K562 (cell line): Measurements from ENCODE around the gene CDHR1. TPM values are rescaled to one million over a fixed set of nuclear protein-coding genes. Genes with fewer than 3 reads are reported as not detected.
A peak's percentile ranks its signal among the peaks of the same experiment; 100 is the strongest.

Source experiments
- ATAC-seq: fragments of 200-7000 bp; cut with Tn5 transposase; 3 replicates; pipeline ENCODE4 v1.9.1; 2020; ENCODE audit warnings: moderate library complexity
- BruUV-seq: library from RNA; stranded (reverse); fragments of 400-500 nt; replicated peaks from 2 replicates; lab custom pipeline; 2021; lab: Mats Ljungman, UMichigan
- CTCF ChIA-PET: fragments of 300-600 bp; formaldehyde crosslinking; extraction: SDS; loops from one replicate; lab custom pipeline; 2021; ENCODE audit warnings: low intra/inter-chr PET ratio; lab: Yijun Ruan, JAX
- POLR2A ChIA-PET: fragments of 300-600, 350-650 bp; sonication (Branson Sonifier 250); formaldehyde crosslinking; extraction: SDS; loops from one replicate; lab custom pipeline; 2021; ENCODE audit warnings: antibody characterized with exemption, inconsistent platforms; lab: Yijun Ruan, JAX
- DNase-seq, 4 experiments: peaks; one replicate each; pipeline versions ENCODE4 v3.0.0 to v3.0.0-alpha.2; 2011 to 2018; ENCODE audit warnings: low spot score in 3 of 4, mixed read lengths in 3 of 4; ENCODE audit errors: extremely low read depth in 1 of 4
- FAIRE-seq: peaks from 2 replicates; lab custom pipeline; 2011; peaks lifted over from hg19 to GRCh38; lab: Jason Lieb, UNC
- H2AFZ ChIP-seq: 2 replicates; pipeline ENCODE4 v1.6.0; 2011; ENCODE audit warnings: low read depth, low read length, control low read depth, inconsistent platforms
- H3K27ac ChIP-seq: fragments of 200-600 bp; 3 replicates; pipeline ENCODE4 v1.8.0; 2011; ENCODE audit warnings: low read depth, mild to moderate bottlenecking, control low read depth, inconsistent platforms, low read length, moderate library complexity, mixed read lengths; ENCODE audit errors: extremely low read depth
- H3K27me3 ChIP-seq, 2 experiments: fragments of 300-600 bp in 1 of 2; 2 replicates in 1 of 2; 3 replicates in 1 of 2; pipeline versions ENCODE4 v1.6.0 to v1.8.0; 2011; ENCODE audit warnings: inconsistent platforms in 2 of 2, low read length in 2 of 2, mild to moderate bottlenecking in 1 of 2, mixed read lengths in 1 of 2, moderate library complexity in 1 of 2; ENCODE audit not compliant: control insufficient read depth in 2 of 2, insufficient read depth in 2 of 2
- H3K36me3 ChIP-seq: fragments of 300-600 bp; 3 replicates; pipeline ENCODE4 v1.8.0; 2011; ENCODE audit warnings: mild to moderate bottlenecking, low read length, inconsistent platforms; ENCODE audit not compliant: control insufficient read depth, insufficient read depth
- H3K4me1 ChIP-seq, 2 experiments: fragments of 200-600 bp in 1 of 2; replicated peaks in 1 of 2; 2 replicates in 1 of 2; 3 replicates in 1 of 2; pipeline versions ENCODE4 v1.5.1 to v1.8.0; 2011; ENCODE audit warnings: inconsistent platforms in 2 of 2, low read length in 2 of 2, mild to moderate bottlenecking in 1 of 2, mixed read lengths in 1 of 2, moderate library complexity in 1 of 2; ENCODE audit not compliant: control insufficient read depth in 2 of 2, insufficient read depth in 2 of 2
- H3K4me2 ChIP-seq: 2 replicates; pipeline ENCODE4 v1.6.1; 2011; ENCODE audit warnings: low read length, control low read depth, inconsistent platforms, mixed read lengths; ENCODE audit not compliant: insufficient read depth
- H3K4me3 ChIP-seq: fragments of 200-600 bp; sonication (generic), shearing (Covaris generic); 2 replicates; pipeline ENCODE4 v1.5.1; 2016; ENCODE audit warnings: control low read depth, inconsistent platforms
- H3K79me2 ChIP-seq: fragments of 200-600 bp; 3 replicates; pipeline ENCODE4 v1.8.0; 2011; ENCODE audit warnings: low read length, inconsistent platforms; ENCODE audit not compliant: control insufficient read depth, insufficient read depth
- H3K9ac ChIP-seq, 2 experiments: 2 replicates each; pipeline versions ENCODE4 v1.6.0 to v1.6.1; 2011; ENCODE audit warnings: low read depth in 2 of 2, low read length in 2 of 2, control low read depth in 1 of 2, inconsistent platforms in 1 of 2, mild to moderate bottlenecking in 1 of 2, mixed read lengths in 1 of 2; ENCODE audit not compliant: insufficient read depth in 1 of 2
- H3K9me1 ChIP-seq: one replicate; pipeline ENCODE4 v1.6.0; 2011; ENCODE audit warnings: inconsistent platforms, mild to moderate bottlenecking, low read length, moderate library complexity; ENCODE audit not compliant: control insufficient read depth, insufficient read depth
- H3K9me3 ChIP-seq: replicated peaks from 2 replicates; pipeline ENCODE4 v1.5.1; 2011; ENCODE audit warnings: low read depth, low read length, inconsistent platforms; ENCODE audit not compliant: control insufficient read depth, insufficient read depth
- H4K20me1 ChIP-seq: replicated peaks from 2 replicates; pipeline ENCODE4 v1.6.1; 2011; ENCODE audit warnings: low read length, inconsistent platforms, mixed read lengths; ENCODE audit not compliant: control insufficient read depth, insufficient read depth
- ATF1 ChIP-seq, 2 experiments: fragments of 450-650 bp in 1 of 2; IDR thresholded peaks; 2 replicates each; pipeline ENCODE4 v1.6.1; 2016; ENCODE audit warnings: missing compliant biosample characterization in 1 of 2, missing genetic modification characterization in 1 of 2
- DMBX1 ChIP-seq: fragments of 250-450 bp; sonication (Bioruptor Pico); IDR thresholded peaks from 2 replicates; pipeline ENCODE4 v1.8.0; 2022; ENCODE audit warnings: inconsistent platforms, mild to moderate bottlenecking, moderate library complexity, borderline replicate concordance
- L3MBTL2 ChIP-seq: fragments of 450-650 bp; IDR thresholded peaks from 2 replicates; pipeline ENCODE4 v1.6.1; 2016; ENCODE audit warnings: mild to moderate bottlenecking, moderate library complexity
- NR4A1 ChIP-seq, 2 experiments: fragments of 250-450 bp in 1 of 2; fragments of 450-650 bp in 1 of 2; sonication (Bioruptor Pico) in 1 of 2; IDR thresholded peaks; 2 replicates each; pipeline versions ENCODE4 v1.4.0 to v1.6.1; 2016 to 2020; ENCODE audit warnings: mild to moderate bottlenecking in 2 of 2, missing compliant biosample characterization in 1 of 2, missing genetic modification characterization in 1 of 2, moderate library complexity in 1 of 2
- WGBS: fragments of 100-300 bp; shearing (Covaris generic); methylation state at CpG from one replicate; pipeline ENCODE4 v1.1.6; 2016; ENCODE audit warnings: low coverage, mixed read lengths; ENCODE audit not compliant: insufficient coverage; ENCODE audit errors: missing lambda C conversion rate; 5-methylcytosine and 5-hydroxymethylcytosine counted together
- in situ Hi-C: fragments of 300-500 bp; cut with MboI; formaldehyde crosslinking; loops from 4 replicates; pipeline ENCODE4 v1.15.0; 2018; ENCODE audit warnings: inconsistent platforms, mixed read lengths
- intact Hi-C: fragments of 100-400 bp; cut with micrococcal nuclease; formaldehyde crosslinking; loops from 2 replicates; pipeline ENCODE4 v1.14.2; 2022
- polyA plus RNA-seq, 8 experiments: library from polyadenylated mRNA; depleted of rRNA in 4 of 8; stranded (reverse) in 5 of 8; unstranded in 3 of 8; fragments of >200 nt; fragmentation: Nextera tagmentation in 2 of 8; fragmentation: Illumina TruSeq in 1 of 8; extraction: Ambion mirVana in 2 of 8; extraction: Trizol in 1 of 8; gene quantifications; 2 replicates each; pipeline versions ENCODE4 v1.2.1 to v1.2.3, GENCODE V29; 2011 to 2014; ENCODE audit warnings: inconsistent platforms in 1 of 8, missing spikeins in 1 of 8
- total RNA-seq, 7 experiments: library from RNA; depleted of rRNA in 6 of 7; stranded (reverse); fragments of >200 nt in 6 of 7; fragmentation: Illumina TruSeq in 2 of 7; extraction: Trizol in 2 of 7; gene quantifications; 2 replicates each; pipeline versions ENCODE4 v1.2.1 to v1.2.3, GENCODE V29; 2011 to 2021; ENCODE audit warnings: low replicate concordance in 1 of 7
- TF ChIP-seq, protein P1 (sequence below): fragments of 450-650 bp; IDR thresholded peaks from 2 replicates; pipeline ENCODE4 v1.6.1; 2018; ENCODE audit not compliant: partially characterized antibody

The CDHR1 gene
- total and polyA plus RNA-seq, 9 of the 15 experiments (the other 6 are each of a cell fraction or from before 2014, with no cell fraction given) = 0.03 to 0.99 (median 0.20) TPM

DNA sequence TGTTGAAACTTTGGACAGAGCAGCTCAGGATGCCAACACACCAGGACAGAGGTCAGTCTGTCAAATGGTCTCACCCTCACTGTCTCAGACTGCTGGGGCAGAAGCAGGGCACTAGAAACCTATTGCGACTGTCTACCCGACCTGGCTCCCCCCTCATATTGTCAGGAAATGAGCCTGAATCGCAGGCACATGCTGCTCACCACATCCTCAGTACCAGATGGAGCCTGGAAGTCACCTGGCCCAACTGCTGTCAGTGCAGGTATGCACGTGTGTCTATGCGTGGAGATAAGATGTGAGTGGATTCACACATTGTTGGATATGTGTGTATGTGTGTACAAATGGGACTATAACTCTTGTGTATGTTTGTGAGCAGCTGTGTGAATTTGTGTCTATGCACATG lies 3.2 kb upstream of the CDHR1 start (continued):
- no peak for TF ChIP-seq DMBX1 (CRISPR knock-in tag)
- no peak for TF ChIP-seq ATF1 (CRISPR knock-in tag; IDR thresholded peaks at IDR 0.05)
- TF ChIP-seq ATF1 (tag; IDR thresholded peaks at IDR 0.05) = no peak

DNA sequence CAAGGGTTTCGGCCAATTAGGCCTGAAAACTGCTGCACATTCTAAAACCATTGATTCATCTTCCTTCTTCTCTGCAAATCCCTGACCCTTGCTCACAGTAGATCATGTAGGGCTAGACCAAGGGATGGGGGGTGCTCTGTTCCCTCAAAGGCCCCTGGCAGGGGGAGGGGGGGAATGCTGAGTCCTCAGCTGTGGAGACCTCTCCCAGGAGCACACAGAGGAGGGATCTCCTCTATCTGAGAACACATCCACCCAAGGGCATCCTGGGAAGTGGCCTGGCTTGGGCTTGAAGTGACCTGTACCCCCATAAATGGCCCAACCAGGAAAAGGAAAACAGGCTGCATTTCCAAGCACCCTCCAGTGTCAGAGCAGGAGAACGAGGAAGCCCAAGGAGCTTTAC lies 1.0 kb upstream of the CDHR1 start:
- no peaks in the 10 kb centered on the region for H3K9me1 ChIP-seq
- 10% methylated on average over 2 of the region's 2 CpGs for WGBS
- H3K4me2 ChIP-seq = no peak overlapping the region
- no peak for FAIRE-seq
- CTCF ChIA-PET = no interaction called here
- no peak overlapping the region for H2AFZ ChIP-seq
- no peak for ATAC-seq
- no peaks in the 10 kb centered on the region for H3K9me3 ChIP-seq
- H3K4me1 ChIP-seq = peaks cover 0 to 16% of the 10 kb centered on the region in 2 experiments; a peak in 3 of 5 replicates
- no peak overlapping the region for H3K4me3 ChIP-seq
- in situ Hi-C loops (no loop called here), intact Hi-C loops (no loop called here)
- H3K36me3 ChIP-seq = no peaks in the 10 kb centered on the region
- TF ChIP-seq L3MBTL2 (no peak), NR4A1 (CRISPR knock-in tag; IDR thresholded peaks at IDR 0.05) (no peak), NR4A1 (tag; IDR thresholded peaks at IDR 0.05) (no peak)
- TF ChIP-seq, protein P1, sequence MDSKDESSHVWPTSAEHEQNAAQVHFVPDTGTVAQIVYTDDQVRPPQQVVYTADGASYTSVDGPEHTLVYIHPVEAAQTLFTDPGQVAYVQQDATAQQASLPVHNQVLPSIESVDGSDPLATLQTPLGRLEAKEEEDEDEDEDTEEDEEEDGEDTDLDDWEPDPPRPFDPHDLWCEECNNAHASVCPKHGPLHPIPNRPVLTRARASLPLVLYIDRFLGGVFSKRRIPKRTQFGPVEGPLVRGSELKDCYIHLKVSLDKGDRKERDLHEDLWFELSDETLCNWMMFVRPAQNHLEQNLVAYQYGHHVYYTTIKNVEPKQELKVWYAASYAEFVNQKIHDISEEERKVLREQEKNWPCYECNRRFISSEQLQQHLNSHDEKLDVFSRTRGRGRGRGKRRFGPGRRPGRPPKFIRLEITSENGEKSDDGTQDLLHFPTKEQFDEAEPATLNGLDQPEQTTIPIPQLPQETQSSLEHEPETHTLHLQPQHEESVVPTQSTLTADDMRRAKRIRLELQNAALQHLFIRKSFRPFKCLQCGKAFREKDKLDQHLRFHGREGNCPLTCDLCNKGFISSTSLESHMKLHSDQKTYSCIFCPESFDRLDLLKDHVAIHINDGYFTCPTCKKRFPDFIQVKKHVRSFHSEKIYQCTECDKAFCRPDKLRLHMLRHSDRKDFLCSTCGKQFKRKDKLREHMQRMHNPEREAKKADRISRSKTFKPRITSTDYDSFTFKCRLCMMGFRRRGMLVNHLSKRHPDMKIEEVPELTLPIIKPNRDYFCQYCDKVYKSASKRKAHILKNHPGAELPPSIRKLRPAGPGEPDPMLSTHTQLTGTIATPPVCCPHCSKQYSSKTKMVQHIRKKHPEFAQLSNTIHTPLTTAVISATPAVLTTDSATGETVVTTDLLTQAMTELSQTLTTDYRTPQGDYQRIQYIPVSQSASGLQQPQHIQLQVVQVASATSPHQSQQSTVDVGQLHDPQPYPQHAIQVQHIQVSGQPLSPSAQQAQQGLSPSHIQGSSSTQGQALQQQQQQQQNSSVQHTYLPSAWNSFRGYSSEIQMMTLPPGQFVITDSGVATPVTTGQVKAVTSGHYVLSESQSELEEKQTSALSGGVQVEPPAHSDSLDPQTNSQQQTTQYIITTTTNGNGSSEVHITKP = peak; percentile 88
- no peak overlapping the region for H3K9ac ChIP-seq
- BruUV-seq = no TSS peak
- H3K79me2 ChIP-seq = no peaks in the 10 kb centered on the region
- DNase-seq = no peak
- H4K20me1 ChIP-seq = peaks cover 6% of the 10 kb centered on the region; the same call in 1 of the 2 replicates
- POLR2A ChIA-PET = interaction anchor here (1.0 to 2.1 kb wide), 3 partner anchors 9 to 37 kb away, joined by 3 to 5 read pairs (median 4); no protein-coding TSS in a partner anchor
- H3K27me3 ChIP-seq = peaks cover 38 to 86% of the 10 kb centered on the region in 2 experiments
- H3K27ac ChIP-seq = no peak overlapping the region
